GM10266 (cell line): Measurements from ENCODE around the gene CFL1.

ENCODE experiments used
- DNase-seq: peaks from one replicate; pipeline ENCODE4 v3.0.0; 2012; ENCODE audit errors: extremely low spot score
- CTCF ChIP-seq: IDR thresholded peaks from 2 replicates; pipeline ENCODE4 v1.5.1; 2012; ENCODE audit warnings: mild to moderate bottlenecking, low read depth; ENCODE audit not compliant: control insufficient read depth, insufficient read depth; ENCODE audit errors: missing control alignments

CFL1 gene

GRCh38 chr11:65857853-65858680, at the start of gene CFL1:
CFL1 (minus strand) TSS chr11:65858180; CDS start chr11:65858099, 81 bp downstream.
- TF ChIP-seq CTCF, result no peak
- peak; percentile 94 for DNase-seq

DNA sequence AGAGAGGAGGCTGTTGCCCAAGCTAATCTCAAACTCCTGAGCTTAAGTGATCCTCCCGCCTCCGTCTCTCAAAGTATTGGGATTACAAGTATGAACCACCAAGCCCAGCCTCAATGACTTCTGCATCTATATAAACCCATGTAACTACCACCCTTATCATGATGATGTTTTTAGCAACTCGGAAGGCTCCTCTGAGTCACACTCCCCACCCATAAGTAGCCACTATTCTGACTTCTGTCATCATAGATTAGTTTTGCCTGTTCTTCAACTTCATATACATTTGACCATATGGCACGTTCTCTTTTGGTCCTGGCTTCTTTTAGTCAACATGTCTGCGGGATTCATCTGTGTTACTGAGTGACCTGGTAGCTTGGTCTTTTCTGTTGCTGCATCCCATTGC, 48.6 kb upstream of the CFL1 start:
- DNase-seq, result no peak
- no peak for TF ChIP-seq CTCF

- no peak for TF ChIP-seq CTCF
Observed at GRCh38 chr11:65903715-65904114, 45.7 kb upstream of the CFL1 start.

DNA sequence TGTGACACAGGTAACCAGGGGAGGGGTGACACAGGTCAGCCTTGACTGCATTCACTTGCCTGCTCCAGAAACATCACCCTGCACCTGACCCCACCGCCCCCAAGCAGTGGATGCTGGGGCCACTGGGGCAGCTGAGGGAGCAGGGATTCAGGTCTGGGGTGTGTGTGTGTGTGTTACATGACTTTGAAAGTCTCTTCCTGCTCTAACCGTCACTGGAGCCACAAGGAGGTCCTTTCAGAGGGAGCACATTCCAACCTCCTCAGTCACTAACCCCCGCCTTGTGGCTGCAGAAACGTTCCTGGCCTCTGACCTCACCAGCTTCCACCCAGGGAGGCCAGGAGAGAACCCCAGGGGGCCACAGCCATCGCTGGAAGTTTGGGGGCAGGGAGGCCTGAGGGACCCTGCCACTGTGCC, 45.1 kb upstream of the CFL1 start:
- no peak for TF ChIP-seq CTCF
- DNase-seq, result no peak

More at GRCh38 chr11:65903715-65904114, 45.7 kb upstream of the CFL1 start:
- DNase-seq, result no peak

DNA sequence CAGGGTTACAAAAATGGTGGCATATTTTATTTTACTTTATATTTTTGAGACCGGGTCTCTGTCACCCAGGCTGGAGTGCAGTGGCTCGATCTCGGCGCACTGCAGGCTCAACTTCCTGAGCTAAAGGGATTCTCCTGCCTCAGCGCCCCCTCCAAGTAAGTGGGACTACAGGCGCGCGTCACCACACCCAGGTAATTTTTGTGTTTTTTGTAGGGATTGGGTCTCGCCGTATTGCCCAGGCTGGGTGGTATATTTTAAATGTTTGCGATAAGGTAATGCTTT, 42.9 kb upstream of the CFL1 start:
- DNase-seq, result no peak
- no peak for TF ChIP-seq CTCF

- peak; percentile 90 for DNase-seq
- no peak for TF ChIP-seq CTCF
Observed at GRCh38 chr11:65900125-65900898, 42.3 kb upstream of the CFL1 start, which contains the start of gene FOSL1. FOSL1 (minus strand) TSS chr11:65900388; CDS start chr11:65900339, 49 bp downstream.
